HFF-Myc (cell line): Measurements from ENCODE around the gene NHEJ1.

Source experiments
- DNase-seq: peaks from one replicate; pipeline ENCODE4 v3.0.0-alpha.2; 2011; ENCODE audit warnings: low read depth; ENCODE audit errors: extremely low read depth
- H3K4me3 ChIP-seq: replicated peaks from 2 replicates; pipeline ENCODE4 v1.5.1; 2011; ENCODE audit warnings: low read depth, mild to moderate bottlenecking, control low read depth, low read length
- TF ChIP-seq, protein P1 (sequence below): IDR thresholded peaks from 2 replicates; pipeline ENCODE4 v1.5.1; 2012; ENCODE audit warnings: mild to moderate bottlenecking, low read depth, low read length, control low read depth; ENCODE audit errors: missing control alignments

The NHEJ1 gene

DNA sequence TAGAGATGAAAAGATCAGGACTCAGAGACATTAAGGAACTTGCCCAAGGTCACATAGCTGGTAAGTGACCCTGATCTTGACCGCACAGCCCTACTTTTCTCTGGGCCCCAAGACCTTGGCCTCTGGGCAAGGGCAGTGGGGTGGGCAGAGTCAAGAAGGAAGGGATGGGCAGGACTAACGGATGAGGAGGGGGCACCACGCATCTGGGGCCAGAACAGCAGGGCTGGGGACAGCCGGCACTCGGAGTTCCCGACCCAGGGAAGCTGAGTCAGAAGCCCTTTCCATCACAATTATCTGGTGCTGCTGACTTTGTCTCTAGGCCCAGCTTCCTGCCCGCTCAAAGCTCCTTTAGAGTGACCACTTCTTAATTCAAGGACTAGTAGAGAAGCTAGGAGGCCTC, 133.7 kb downstream of the NHEJ1 start:
- TF ChIP-seq, protein P1, sequence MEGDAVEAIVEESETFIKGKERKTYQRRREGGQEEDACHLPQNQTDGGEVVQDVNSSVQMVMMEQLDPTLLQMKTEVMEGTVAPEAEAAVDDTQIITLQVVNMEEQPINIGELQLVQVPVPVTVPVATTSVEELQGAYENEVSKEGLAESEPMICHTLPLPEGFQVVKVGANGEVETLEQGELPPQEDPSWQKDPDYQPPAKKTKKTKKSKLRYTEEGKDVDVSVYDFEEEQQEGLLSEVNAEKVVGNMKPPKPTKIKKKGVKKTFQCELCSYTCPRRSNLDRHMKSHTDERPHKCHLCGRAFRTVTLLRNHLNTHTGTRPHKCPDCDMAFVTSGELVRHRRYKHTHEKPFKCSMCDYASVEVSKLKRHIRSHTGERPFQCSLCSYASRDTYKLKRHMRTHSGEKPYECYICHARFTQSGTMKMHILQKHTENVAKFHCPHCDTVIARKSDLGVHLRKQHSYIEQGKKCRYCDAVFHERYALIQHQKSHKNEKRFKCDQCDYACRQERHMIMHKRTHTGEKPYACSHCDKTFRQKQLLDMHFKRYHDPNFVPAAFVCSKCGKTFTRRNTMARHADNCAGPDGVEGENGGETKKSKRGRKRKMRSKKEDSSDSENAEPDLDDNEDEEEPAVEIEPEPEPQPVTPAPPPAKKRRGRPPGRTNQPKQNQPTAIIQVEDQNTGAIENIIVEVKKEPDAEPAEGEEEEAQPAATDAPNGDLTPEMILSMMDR, result no peak
- no peak for DNase-seq
- no peak overlapping the region for H3K4me3 ChIP-seq

DNA sequence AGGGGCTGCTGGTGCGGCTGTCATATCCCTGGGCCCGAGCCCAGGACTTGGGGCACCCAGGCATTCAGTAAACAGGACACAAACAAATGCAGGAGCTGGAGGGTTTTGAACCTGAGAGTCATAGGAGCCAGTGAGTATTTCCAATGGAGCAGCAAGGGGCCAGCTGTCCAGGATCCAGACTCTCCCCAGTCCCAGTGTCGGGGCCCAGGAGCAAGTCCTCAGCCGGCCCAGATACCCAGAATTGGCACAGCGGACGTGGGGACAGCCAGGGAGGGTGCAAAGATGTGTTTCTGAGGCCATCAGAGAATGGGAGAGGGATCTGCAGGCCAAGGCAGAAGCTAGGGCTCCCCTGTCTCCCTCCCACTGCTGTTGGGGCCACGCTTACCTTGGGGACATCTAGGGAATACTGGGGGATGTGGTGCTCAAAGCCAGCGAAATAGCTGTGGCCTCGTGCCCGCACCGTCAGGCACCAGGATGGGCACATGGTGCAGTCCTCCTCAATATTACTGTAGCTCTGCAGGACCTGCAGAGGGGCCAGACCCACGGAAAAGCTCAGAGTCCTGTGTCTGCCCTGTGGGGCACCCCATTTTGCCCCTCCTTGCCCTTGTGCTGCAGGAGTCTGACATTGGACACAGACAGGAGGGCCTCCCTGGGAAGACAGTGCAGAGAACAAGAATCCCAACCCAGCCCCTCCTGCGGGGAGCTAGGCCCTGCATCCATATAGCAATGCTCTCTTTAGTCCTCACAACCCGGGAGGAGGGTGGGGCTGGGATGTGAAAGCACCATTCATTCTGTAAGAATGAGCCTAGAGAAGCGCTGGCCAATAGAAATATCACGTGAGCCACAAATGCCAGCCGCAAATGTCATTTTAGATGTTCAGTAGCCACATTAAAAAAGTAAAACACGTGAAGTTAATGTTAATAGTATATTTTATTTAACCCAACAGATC, 134.7 kb downstream of the NHEJ1 start:
- no peak for DNase-seq
- no peak overlapping the region for H3K4me3 ChIP-seq
- TF ChIP-seq, protein P1, result no peak
